Measurements from ENCODE around the gene MAPK1.
"Not testable (repeated sequence)": the region's sequence is repeated elsewhere in the genome, so short reads cannot be mapped to it uniquely, and the experiment has no call there.

Gene MAPK1

DNA sequence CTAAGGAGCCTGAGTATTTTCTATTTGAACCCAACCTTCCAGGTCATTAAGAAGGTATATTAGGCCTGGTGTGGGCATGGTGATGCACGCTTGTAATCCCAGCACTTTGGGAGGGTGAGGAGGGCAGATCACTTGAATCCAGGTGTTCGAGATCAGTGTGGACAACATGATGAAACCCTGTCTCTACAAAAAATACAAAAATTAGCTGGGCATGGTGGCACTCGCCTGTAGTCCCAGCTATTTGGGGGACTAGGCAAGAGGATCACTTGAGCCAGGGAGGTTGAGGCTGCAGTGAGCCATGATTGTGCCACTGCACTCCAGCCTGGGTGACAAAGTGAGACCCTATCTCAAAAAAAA lies 50.0 kb downstream of the MAPK1 start:
- DNase-seq: not testable (repeated sequence)

DNA sequence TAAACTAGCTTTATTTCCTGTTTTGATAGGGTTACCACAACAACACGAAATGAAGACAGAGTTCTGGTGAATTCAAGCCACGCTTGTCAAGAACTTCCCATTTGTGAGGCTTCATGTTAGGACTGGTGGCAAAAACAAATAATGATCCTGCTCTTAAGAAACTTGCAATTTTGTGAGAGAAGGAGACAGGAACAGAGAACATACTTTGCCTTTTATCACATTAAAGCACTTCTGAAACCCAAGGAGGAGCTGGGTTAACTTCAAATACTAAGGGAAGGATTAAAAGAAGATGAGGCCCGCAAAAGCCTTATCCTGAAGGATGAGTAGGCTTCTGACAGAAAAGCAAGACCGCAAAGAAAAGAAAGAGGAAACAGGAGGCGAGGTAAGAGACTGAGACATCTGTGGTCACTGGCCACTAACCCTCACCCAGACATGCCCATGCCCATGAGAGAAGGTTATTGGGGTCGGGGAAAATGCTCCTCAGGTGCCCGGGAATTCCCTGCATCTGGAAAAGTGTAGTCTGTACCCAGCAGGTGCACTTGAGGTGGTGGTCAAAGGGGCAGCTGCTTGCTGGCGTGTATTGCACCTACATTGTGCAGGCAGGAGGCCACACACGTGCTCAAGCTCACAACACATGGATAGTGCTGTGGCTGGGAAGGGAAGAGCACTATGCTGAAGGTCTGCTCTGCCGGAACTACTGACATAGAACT lies 50.5 kb downstream of the MAPK1 start:
- DNase-seq: peak; percentile 81

DNA sequence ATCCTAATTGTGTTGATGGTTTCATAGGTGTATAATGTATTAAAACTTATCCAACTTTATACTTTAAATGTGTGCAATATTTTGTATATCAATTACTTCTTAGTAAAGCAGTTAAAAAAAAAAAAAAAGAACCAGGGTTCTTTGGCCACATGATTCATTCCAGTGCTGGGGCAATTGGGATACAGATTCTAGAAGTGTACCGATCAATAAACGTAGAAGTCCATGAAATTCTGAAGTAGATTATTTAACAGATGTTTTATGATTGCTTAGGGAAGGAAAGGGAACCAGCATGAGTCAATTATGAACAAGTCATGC lies 51.0 kb downstream of the MAPK1 start:
- no peak for DNase-seq

DNA sequence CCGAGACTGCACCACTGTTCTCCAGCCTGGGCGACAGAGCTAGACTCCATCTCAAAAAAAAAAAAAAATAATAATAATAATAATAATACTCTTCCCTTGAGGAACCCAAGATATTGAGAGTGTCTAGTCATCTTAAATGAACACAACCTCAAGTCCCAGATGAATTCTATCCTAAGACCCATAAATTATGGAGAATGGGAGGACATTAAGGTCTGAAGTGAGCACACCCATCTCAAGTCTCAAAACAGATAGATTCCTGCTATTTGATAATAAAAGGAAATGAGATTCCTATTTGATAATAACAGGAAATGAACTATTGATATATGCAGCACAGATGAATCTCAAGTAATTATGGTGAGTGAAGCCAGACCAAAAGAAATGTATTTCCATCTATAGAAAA lies 51.5 kb downstream of the MAPK1 start:
- DNase-seq: no peak

- no peak for DNase-seq
These were observed 52.1 kb downstream of the MAPK1 start for GRCh38 chr22:21815357-21815756.

GRCh38 chr22:21811982-21812381 lies 55.5 kb downstream of the MAPK1 start:
- no peak for DNase-seq

- no peak for DNase-seq
These were observed 59.6 kb downstream of the MAPK1 start for GRCh38 chr22:21807544-21808529.

- not testable (repeated sequence) for DNase-seq
These were observed 62.1 kb downstream of the MAPK1 start for GRCh38 chr22:21805325-21805724.

DNA sequence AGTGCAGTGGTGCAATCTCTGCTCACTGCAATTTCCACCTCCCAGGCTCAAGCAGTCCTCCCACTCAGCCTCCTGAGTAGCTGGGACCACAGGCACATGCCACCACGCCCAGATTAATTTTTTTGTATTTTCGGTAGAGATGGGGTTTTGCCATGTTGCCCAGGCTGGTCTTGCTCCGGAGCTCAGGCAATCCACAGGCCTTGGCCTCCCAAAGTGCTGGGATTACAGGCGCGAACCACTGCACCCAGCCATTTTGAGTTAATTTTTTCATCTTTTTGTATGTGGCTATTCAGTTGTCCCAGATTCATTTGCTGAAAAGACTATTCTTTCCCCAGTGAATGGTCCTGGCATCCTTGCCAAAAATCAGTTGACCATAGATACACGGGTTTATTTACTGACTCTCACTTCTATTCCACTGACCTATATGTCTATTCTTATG lies 63.6 kb downstream of the MAPK1 start:
- no peak for DNase-seq

DNA sequence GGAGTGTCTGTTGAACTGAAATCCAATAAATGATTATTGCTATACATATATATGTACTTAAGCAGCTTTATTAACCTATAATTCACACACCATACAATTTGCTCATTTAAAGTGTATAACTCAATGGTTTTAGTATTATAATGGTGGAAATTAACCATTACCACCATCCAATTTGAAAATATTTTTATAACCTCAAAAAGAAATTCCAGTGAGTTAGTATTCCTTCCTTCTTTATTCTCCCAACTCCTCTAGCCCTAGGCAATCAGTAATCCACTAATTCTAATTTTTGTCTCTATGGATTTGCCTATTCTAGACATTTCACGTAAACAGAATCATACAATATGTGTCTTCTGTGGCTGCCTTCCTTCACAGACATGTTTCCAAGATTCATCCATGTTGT lies 64.8 kb downstream of the MAPK1 start:
- no peak for DNase-seq

DNA sequence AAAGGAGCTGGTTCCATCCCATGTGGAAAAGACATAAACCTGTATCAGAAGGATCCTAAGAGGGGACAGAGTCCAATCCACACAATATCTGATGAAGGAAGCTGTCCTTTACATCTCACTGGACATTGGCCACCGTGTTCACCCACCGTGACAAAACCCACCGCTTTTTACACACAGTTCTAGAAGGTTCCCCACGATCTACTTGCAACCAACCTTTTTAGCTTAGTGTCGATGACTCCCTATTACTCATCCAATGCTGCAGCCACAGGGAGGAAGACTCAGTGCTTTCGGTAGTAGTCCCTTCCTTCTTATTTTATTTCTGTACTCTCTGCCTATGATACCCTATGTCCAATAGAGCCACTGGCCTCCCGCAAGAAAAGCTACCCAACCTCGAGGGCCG lies 65.4 kb downstream of the MAPK1 start:
- DNase-seq: no peak

GRCh38 chr22:21801304-21801644 lies 66.2 kb downstream of the MAPK1 start:
- not testable (repeated sequence) for DNase-seq

DNA sequence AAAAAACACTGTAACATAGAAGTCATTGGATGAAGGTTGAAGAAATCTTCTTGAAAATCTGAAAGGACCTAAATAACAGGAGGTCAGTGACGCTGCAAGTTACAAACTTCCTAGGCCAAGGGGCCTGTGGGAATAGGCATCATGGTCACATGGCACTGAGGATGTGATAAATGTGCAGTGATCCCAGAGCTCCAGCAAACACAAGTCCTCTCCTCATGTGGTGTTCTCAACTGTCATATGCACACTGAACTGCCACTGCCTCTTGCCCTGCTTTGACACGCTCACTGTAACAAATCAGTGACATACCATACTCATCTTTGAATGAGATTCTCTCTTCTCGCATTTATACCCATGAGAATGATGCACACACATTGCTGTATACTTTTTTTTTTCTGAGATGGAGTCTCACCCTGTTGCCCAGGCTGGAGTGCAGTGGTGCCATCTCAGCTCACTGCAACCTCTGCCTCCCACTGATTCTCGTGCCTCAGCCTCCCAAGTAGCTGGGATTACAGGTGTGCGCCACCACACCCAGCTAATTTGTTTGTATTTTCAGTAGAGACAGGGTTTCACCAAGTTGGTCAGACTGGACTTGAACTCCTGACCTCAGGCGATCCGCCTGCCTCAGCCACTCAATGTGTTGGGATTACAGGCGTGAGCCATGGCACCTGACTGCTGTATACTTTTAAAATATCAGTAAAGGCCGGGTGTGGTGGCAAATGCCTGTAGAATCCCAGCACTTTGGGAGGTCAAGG lies 66.7 kb downstream of the MAPK1 start:
- no peak for DNase-seq

DNA sequence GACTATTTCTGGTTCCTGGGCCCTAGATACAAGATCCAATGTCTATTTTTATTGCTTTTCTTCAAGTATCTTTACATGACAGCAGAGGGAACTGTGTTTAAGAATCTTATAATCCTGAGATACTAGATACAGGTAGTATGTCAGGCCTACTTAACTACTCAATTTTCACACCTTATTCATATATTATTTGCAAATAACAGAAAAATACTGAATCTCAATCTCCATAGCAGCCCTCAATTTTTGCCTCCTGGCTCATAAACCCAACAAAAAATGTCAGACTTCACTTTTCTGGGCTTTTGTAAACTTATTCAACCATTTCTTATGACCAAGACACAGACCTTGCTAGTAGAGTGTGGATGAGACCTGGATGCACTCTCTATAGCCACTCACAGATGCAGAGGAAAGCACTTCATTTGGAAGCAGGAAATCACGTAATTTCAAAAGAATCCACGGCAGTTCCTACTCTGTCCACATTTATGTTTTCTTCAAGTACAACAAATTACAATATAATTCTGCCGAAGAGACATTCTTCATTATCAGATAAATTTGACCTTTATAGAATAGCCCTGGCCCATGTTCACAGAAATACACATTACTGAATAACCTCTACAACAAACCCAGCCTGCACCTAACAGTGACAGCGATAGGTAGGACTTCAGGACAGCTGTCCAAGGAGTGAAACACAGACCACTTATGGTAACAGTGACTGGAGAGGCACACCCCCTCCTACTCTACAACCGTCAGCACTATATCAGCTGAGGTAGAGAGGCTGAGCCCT lies 69.8 kb downstream of the MAPK1 start:
- DNase-seq: no peak

- no peak for DNase-seq
These were observed 70.6 kb downstream of the MAPK1 start for GRCh38 chr22:21796863-21797262.

GRCh38 chr22:21796231-21796630 lies 71.2 kb downstream of the MAPK1 start:
- no peak for DNase-seq

GRCh38 chr22:21793716-21794115 lies 73.7 kb downstream of the MAPK1 start:
- not testable (repeated sequence) for DNase-seq

GRCh38 chr22:21791635-21792625 lies 75.5 kb downstream of the MAPK1 start:
- DNase-seq: no peak

DNA sequence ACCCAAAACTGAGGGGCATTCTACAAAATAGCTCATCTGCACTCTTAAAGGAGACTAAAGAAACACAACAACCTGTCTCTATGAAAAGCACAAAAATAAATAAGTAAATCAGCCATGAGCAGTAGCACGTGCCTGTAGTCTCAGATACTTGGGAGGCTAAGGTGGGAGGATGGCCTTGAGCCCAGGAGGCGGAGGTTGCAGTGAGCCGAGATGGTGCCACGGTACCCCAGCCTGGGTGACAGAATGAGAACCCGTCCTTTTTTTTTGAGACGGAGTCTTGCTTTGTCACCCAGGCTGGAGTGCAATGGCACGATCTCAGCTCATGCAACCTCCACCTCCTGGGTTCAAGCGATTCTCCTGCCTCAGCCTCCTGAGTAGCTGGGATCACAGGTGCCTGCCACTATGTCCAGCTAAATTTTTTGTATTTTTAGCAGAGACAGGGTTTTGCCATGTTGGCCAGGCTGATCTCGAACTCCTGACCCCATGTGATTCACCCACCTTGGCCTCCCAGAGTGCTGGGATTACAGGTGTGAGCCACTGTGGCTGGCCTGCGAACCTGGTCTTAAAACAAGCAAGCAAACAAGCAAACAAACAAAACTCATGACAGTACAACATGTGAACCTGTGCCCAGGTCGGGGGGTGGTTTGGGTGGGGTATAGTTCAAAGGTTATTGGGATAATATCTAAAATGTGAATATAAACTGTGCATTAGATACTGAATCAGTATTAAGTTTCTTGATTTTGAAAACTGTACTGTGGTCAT lies 76.4 kb downstream of the MAPK1 start:
- not testable (repeated sequence) for DNase-seq

- no peak for DNase-seq
These were observed 77.1 kb downstream of the MAPK1 start for GRCh38 chr22:21790359-21790758.

DNA sequence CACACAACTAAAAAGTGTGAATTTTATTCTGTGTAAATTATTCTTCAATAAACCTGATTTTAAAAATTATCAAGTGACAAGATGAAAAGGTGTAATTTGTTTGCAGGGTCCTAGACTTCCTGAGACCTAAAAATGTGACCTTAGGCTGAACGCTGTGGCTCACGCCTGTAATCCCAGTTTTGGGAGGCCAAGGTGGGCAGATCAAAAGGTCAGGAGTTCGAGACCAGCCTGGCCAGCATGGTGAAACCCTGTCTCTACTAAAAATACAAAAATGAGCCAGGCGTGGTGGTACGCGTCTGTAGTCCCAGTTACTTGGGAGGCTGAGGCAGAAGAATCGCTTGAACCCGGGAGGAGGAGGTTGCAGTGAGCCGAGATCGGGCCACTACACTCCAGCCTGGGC lies 79.9 kb downstream of the MAPK1 start:
- not testable (repeated sequence) for DNase-seq

All from CD4-positive, alpha-beta T cell treated with Interleukin-12 subunit alpha and Interleukin-12 subunit beta, for 1 hour (primary cell).